Measurements from ENCODE around the gene RNF187.

Gene RNF187

DNA sequence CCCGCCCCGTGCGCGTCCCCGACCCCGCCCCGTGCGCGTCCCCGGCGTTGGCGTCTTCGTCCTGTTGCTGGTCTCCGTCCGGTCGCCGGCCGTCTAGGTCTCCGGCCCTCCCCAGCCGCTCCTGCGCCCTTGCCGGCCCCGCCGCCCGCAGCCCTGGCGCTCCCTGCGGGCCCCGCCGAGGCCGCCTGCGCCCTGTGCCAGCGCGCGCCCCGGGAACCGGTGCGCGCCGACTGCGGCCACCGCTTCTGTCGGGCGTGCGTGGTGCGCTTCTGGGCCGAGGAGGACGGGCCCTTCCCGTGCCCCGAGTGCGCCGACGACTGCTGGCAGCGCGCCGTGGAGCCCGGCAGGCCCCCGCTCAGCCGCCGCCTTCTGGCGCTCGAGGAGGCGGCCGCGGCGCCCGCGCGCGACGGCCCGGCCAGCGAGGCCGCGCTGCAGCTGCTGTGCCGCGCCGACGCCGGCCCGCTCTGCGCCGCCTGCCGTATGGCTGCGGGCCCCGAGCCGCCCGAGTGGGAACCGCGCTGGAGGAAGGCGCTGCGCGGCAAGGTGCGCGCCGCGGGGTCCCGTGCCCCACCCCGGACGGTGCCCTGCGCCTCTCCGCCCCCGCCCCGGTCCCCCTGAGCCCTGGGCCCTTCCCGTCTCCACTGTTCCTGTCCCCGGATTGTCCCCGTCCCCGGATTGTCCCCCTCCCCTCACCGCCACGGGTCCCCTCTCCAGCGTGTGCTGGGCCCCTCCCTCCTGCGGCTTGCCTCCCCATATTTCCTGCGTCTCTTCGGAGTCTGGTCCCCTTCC lies at the start of gene RNF187:
TSS of gene RNF187 (plus strand) at position 47 of the 789 bp plus-strand sequence.
- DNase-seq (ENCODE audit: low spot score): peak; percentile 40

DNA sequence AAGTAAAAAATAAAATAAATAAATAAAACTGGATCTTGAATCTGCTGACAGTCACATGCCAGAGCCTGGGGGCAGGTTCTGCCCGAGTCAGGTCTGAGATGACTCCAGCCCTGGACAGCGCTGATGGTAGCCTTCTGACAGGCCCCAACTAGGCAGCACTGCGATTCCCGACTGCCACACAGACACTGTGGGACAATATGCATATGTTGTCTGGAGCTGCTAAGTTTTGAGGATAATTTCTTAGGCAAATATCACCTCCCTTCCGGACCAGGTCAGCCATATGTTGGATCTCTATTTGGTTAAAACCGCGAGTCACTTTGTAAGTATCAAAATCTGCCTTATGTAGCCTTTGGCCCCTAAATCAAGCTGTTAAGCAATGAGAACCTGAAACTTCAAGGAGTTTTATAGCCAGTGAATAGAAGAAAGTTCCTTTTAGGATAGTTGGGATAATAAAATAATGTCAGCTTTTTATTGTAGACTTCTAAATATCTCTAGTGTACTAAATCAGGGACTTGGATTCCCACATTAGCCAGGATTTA lies 49.7 kb upstream of the RNF187 start:
- no peak for DNase-seq (ENCODE audit: low spot score)

DNA sequence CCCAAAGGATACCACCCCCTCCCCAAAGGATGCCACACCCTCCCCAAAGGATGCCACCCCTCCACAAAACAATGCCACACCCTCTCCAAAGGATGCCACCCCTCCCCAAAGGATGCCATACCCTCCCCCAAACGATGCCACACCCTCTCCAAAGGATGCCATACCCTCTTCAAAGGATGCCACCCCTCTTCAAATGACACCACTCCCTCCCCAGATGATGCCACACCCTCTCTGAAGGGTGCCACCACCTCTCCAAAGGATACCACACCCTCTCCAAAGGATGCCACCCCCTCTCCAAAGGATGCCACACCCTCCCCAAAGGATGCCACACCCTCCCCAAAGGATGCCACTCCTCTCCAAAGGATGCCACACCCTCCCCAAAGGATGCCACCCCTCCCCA lies 48.9 kb upstream of the RNF187 start:
- DNase-seq (ENCODE audit: low spot score): no peak

DNA sequence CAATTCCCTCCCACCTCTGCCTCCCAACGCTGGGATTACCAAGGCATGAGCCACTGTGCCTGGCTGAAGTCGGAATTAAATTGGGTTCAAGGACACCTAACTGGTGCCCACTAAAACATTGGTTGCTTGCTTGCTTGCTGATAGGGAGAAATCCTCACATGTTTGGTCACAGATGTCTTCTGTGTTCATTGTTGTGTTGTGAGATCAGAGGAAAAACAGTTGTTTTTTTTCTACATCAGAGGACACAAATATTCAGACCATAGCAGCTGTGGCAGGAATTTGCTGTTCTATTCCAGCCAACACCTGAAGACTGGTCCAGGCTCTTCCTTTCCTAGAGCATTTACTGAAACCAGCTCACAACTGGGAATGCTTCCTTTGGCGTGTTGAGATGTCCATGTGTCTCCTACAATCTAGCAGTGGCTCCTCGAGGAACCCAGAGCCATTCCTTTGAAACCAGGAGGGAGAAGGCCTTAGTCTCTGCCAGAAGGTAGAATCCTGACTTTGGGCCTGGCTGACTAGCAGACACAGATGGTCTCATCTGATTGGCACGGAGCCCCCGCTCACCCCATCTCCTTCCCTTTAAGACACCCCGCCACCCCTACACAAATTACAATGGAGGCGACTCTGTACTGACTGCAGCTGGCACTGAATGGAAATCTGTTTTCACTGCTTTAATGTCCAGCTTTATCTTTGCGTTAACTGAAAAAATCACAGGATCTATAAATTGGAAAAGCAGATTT lies 46.3 kb upstream of the RNF187 start:
- DNase-seq (ENCODE audit: low spot score): no peak

DNA sequence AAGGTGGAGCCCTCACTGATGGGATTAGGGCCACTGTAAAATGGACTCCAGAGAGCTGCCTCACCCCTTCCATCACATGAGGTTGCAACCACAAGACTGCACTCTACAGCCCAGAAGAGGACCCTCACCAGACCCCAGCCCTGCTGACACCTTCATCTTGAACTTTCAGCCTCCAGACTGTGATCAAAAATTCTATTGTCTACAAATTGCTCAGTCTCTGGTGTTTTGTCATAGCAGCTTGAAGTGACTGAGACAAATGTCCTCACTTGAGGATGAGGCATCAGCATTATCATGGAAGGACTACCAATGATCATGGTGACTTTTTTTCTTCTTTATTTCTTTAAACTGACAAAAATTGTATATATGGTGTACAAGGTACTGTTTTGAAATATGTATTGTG lies 43.8 kb upstream of the RNF187 start:
- no peak for DNase-seq (ENCODE audit: low spot score)

DNA sequence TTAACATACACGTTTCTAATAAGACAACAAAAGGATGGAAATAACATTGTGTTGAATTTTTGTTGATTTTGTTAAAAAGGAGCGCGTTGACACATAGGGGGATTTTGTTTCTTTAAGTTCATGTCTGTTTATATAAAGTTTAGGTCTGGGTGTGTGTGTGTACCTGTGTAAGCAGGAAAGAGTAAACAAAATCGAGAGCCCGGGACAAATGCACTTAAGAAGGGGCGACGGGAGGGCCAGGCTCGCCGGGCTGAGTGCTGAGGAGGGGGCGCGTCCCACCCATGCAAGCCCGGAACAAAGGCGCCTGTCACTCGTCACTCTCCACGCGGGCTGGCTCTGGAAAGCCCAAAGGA lies 41.7 kb upstream of the RNF187 start:
- no peak for DNase-seq (ENCODE audit: low spot score)

DNA sequence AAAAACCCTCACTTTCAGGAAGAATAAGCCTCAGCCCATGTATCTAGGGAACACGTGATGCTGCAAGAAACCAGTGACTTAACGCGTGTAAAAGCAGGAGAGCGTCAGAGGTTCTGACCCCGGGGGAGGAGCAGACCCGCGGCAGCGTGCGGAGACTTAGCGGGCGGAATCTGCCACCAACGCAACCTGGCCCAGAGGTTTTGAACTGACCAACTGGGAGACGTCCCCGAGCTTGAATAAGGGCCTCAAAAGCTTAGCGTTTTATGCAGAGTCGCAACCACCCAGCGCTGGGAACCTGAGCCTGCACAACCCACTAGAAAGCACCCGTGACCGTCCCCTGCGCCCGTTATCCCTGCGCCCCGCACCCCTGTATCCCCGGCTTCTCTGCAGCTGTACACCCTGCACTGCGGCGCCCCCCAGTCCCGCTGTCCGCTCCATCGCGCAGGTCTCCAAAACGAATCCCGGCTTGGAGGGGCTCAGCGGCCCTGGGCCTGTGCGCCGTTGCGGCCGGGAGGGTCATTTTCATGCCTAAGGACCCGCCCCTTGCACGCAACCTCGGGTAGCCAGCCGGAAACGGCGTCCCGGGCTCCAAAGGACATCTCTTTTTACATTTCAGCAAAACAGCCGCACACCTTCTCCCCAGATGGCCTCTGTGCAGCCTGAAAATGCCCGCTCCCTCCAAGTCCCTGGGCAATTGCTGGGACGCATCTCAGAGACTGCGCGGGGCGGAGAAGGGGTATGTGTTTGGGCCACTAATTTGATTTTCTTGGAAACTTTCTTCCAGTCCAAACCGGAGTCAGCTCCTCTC lies 41.1 kb upstream of the RNF187 start:
- peak; percentile 52 for DNase-seq (ENCODE audit: low spot score)

DNA sequence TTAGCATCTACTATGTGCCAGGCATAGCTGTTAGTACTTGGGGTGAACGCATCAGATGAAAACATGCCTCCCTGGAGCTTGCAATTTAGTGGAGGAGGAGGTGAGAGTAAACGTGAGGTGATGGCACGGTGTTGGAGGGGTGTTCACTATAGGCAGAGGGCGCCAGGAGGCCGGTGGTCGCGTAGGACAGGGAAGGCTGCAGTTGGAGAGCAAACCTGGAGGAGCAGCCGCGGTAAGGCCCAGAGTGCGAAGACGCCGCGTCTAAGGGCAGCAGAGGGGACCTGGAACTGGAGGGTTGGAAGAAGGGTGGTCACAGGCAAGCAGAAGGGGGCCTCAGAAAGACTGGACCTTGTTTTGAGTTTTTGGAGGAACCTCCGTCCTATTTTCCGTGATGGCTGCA lies 40.3 kb upstream of the RNF187 start:
- DNase-seq (ENCODE audit: low spot score): no peak

DNA sequence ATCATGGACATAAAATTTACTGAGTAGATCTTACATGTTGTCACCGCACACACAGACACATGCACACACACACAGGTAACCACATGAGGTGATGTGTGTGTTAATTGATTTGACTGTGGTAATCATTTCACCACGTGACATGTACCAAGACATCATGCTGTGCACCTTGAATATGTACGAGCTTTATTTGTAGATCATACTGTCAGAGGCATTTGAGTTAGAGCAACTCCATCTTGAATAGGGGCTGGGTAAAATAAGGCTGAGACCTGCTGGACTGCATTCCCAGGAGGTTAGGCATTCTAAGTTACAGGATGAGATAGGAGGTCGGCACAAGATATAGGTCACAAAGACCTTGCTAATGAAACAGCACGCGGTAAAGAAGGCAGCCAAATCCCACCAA lies 38.8 kb upstream of the RNF187 start:
- DNase-seq (ENCODE audit: low spot score): no peak

DNA sequence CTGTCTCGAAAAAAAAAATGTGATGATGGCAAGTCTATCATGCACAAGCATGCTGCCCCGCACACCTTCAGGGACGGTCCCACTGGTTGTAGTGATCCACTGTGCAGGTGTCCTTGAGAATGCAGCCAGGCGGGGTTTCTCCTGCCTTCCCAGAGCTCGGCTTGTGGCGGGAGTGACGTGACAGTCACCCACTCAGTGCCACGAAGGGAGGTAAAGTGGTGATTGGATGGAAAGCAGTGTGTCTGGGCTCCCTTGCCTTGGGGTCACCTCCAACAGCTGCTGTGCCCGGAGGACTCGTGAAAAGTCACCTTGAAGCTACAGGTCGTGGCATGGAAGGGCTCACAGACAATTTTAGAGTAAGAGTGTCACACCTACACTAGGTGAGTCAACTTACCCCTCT lies 37.0 kb upstream of the RNF187 start:
- DNase-seq (ENCODE audit: low spot score): no peak

DNA sequence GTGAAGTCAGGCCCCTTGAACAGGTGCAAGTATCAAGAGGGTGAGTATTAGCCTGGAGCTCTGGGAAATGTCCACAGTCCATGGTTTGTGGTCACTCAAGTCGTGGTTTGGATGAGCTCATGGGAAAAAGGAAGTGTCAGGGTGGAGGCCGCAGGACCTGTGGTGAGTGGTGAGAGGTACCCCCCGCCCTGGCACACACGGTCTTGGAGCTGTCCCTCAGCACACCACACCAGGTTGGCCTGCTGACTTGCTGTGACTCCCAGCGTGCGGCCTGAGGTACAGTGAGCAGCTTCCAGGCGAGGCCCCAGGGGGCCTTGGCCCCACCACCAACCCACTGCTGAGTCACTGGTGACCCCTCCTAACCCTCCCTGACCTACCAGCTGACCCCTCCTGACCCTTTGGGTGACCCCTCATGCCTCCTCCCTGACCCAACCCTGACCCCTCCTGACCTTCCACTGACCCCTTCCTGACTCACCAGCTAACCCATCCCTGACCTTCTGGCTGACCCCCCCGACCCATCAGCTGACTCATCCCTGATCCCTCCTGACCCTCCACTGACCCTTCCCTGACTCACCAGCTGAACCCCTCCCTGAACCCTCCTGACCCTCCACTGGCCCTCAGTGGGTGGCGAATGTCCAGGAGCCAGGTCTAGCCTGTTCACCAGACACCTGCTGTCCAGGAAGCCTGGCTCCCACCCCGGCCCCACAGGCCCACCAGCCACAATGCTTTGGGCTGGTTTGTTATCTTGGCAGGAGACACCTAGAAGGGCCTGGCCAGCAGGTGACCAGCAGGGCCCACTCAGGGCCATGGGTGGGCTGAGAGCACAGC lies 34.8 kb upstream of the RNF187 start:
- DNase-seq (ENCODE audit: low spot score): no peak

DNA sequence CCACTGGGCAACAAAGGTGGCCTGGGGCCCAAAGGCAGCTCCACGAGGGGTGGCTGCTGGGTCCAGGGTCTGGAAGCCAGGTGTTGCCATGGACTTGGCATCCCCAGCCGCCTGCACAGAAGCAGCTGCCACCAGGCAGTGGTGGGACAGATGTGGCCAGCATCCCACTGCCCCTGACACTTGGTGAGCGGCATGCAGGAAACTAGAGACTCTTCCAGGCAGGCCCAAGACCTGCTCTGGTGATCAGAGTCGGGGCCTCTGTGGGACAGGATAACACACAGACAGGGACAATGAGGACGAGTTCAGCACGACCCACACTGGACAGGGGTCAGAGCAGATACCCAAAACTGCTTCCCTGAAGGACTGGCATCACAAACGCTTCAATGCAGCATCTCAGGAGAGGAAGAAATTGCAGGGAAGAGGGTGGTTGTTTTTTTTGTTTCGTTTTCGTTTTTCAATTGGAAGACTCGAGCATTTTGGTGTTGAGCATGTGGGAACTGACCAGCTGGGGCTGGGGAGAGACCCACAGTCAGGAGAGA lies 34.1 kb upstream of the RNF187 start:
- DNase-seq (ENCODE audit: low spot score): no peak

DNA sequence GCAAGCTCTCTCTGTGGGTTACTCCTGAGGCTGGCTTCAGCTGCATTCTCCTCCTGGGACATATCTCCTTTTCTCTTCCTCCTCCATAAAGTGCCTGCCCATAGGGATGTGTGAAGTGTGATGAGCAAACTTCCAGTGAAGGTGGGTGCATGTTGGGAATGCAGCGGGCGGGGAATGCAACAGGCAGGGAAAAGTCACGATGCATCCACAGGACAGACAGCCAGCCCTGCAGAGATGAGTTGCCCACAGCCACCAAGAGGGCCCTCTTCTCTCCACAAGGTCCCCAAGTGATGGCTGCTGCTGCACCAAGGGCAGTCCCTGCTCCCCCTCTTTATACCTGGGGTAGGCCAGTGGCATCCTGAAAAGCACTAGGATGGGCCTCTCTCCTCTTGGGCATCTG lies 33.6 kb upstream of the RNF187 start:
- DNase-seq (ENCODE audit: low spot score): no peak

DNA sequence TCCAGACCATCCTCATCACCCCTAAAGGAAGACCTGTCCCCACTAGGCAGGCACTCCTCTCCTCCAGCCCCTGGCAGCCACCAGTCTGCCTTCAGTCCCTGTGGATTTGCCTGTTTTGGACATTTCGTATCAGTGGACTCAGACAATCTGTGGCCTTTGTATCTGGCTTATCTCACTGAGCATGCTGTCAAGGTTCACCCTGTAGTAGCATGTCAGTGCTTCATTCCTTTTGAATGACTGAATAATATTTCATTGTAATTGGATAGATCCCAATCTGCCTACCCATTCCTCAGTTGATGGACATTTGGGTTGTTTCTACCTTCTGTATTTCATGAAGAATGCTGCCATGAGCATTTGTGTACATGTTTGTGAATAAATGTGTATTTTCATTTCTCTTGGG lies 32.9 kb upstream of the RNF187 start:
- no peak for DNase-seq (ENCODE audit: low spot score)

DNA sequence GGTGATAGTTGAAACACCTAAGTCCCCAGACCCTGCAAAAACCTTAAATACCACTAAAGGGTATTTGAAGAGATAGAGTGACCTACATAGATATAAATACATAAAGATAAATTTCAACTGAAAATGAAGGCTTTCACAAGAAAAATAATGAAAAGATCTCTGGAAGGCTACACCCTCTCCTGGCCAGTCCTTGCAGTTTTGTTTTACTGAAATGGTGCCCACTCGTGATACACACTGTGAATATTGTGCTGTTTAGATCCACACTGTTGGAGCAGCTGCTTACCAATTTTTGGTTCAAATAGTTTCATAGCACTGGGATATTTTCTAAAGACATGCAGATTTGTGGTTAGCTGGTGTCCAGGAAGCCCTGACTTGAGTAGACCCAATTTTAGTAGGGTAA lies 31.5 kb upstream of the RNF187 start:
- DNase-seq (ENCODE audit: low spot score): no peak

DNA sequence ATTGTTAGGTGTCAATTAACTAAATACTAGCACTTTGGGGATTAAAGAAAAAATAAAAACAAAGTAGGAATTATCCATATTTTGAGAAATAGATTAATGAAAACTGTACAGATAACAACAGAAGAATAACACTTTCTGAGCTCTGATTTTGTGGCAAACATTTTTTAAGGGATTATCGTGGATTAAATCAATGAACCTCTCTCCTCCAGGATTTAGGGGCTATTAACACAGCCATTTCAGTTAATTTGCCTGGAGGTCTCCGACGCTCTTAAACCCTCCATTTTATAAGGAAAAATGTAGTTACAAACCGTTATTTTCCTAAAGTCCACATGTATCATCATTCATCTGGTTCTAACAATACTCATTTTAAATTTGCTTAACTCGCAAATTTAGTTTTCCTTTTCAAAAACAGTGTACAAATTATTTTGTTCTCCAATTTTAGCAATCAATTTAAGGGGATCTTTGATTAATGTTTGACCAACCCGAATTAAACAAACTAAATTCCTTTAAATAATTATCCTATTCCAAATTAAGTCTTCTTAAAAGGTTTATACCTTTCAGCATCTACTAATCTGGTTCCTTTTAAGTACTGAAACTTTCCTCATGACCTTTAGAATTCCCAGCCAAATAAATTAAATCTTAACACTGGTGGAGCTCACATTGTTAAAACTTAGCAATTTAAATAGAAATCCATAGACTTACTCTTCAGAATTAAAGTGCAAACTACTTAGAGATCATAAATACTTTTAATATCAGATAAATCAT lies 30.7 kb upstream of the RNF187 start:
- DNase-seq (ENCODE audit: low spot score): no peak

DNA sequence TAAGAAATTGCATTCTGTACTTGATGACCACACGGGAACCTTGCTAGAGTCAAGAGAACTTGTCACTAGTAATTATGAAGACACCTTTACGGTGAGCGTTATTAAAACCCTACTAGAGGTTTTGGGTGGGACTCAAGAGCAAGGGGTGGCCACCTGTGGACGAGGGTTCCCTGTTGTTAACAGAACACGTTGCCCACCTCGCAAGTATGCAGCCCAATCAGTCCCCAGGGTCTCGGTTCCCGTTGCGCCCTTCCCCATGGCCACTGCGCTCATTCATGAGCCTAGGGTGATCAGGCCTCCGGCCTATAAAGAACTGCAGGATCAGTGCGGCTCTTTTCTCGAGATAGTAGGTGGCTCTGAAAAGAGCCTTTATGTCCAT lies 30.2 kb upstream of the RNF187 start:
- peak; percentile 32 for DNase-seq (ENCODE audit: low spot score)

DNA sequence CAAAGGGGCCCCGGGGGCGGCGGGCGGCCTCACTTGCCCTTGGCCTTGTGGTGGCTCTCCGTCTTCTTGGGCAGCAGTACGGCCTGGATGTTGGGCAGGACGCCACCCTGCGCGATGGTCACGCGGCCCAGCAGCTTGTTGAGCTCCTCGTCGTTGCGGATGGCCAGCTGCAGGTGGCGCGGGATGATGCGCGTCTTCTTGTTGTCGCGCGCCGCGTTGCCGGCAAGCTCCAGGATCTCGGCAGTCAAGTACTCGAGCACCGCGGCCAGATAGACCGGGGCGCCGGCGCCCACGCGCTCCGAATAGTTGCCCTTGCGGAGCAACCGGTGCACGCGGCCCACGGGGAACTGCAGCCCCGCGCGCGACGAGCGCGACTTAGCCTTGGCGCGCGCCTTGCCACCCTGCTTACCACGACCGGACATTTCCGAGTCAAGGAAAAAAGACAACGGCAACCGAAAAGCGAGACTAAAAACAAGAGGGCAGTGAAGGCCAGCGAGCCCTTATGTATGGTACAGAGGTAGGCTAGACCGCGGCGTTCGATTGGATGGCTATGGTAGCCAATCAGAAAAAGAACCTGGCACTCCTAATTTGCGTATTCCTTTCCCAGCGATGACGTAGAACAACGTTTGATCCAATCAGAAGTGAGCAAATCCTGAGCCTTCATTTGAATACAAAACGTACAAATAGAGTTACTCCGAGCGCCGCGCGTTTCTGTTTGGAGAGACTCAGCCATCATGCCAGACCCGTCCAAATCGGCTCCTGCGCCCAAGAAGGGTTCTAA lies 29.6 kb upstream of the RNF187 start:
- DNase-seq (ENCODE audit: low spot score): peak; percentile 99

DNA sequence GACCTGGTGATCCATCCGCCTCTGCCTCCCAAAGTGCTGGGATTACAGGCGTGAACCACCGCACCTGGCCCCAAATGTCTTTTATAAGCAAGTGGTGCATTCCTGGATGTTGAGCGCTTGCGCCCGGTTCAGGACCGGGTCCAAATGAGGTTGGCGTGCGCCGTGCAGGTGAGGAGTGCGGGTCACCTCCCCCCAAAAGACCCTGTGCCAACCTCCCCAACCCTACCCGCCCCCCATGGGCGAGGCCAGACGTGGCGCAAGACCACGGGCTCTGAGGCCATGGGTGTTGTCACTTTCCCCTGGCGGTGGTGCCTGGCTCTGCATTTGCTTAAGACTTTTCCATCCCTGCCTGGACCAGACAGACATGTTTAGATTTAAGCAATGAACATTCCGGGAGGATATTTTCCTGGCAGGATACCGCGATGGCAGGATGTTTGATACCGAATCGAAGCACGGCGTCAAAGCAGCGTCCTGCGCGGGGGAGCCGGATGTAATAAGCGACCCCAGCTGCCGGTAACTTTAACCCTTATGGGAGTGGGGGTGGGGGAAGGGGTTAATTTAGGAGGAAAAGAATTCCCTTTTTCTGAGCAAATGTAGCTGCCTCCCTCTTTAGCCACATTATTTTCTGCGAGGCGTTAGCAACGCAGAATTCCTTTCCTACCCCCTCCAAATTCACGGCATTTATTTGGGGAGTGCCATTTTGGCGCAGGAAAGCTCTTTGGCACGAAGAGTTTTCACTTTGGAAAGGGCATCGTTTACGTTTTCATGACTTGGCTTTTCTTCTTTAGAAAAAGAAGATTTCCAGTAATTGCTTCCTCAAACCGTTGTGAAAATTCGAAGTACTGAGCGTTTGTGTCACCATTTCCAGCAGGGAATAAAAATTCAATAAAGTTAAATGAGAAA lies 27.8 kb upstream of the RNF187 start:
- DNase-seq (ENCODE audit: low spot score): peak; percentile 85
